Neural progenitor cell (in vitro differentiated cells): ENCODE measurements around the gene IGFL3. TPM values are rescaled to one million over a fixed set of nuclear protein-coding genes. Genes with fewer than 3 reads are reported as not detected.
"Not testable (repeated sequence)": the region's sequence is repeated elsewhere in the genome, so short reads cannot be mapped to it uniquely, and the experiment has no call there.

Experiments used
- DNase-seq: peaks from one replicate; pipeline ENCODE4 v3.0.0-alpha.2; 2016; ENCODE audit warnings: low spot score
- H2AFZ ChIP-seq: fragments of 200-600 bp; sonication (generic); replicated peaks from 2 replicates; pipeline ENCODE4 v1.6.1; 2016; ENCODE audit warnings: antibody characterized with exemption
- H3F3A ChIP-seq: fragments of 200-600 bp; sonication (generic); 2 replicates; pipeline ENCODE4 v1.6.1; 2016; ENCODE audit warnings: antibody characterized with exemption, low read depth
- H3K27ac ChIP-seq: fragments of 200-600 bp; sonication (generic); 2 replicates; pipeline ENCODE4 v1.5.1; 2016; ENCODE audit warnings: mild to moderate bottlenecking
- H3K27me3 ChIP-seq: fragments of 200-600 bp; sonication (generic); 2 replicates; pipeline ENCODE4 v1.6.1; 2016; ENCODE audit warnings: mild to moderate bottlenecking, moderate library complexity
- H3K36me3 ChIP-seq: fragments of 200-600 bp; sonication (generic); 2 replicates; pipeline ENCODE4 v1.5.1; 2016
- H3K4me1 ChIP-seq: fragments of 200-600 bp; sonication (generic); 2 replicates; pipeline ENCODE4 v1.6.1; 2016; ENCODE audit warnings: mixed run types
- H3K4me2 ChIP-seq: fragments of 200-600 bp; sonication (generic); 2 replicates; pipeline ENCODE4 v1.6.1; 2016
- H3K4me3 ChIP-seq: fragments of 200-600 bp; sonication (generic); 2 replicates; pipeline ENCODE4 v1.5.1; 2016
- H3K79me2 ChIP-seq: fragments of 200-600 bp; sonication (generic); 2 replicates; pipeline ENCODE4 v1.6.1; 2016; ENCODE audit warnings: low read depth
- H3K9ac ChIP-seq: fragments of 200-600 bp; sonication (generic); 2 replicates; pipeline ENCODE4 v1.6.1; 2016
- H3K9me3 ChIP-seq: fragments of 200-600 bp; sonication (generic); 2 replicates; pipeline ENCODE4 v1.5.1; 2016; ENCODE audit warnings: low read depth
- H4K20me1 ChIP-seq: fragments of 200-600 bp; sonication (generic); 2 replicates; pipeline ENCODE4 v1.6.1; 2016; ENCODE audit warnings: low read depth
- H3K27ac Mint-ChIP-seq: 3 replicates; pipeline ENCODE4 v1.8.0; 2021; ENCODE audit warnings: mixed read lengths
- H3K27me3 Mint-ChIP-seq: 2 replicates; pipeline ENCODE4 v1.8.0; 2022; ENCODE audit warnings: low read depth, mild to moderate bottlenecking, inconsistent platforms, moderate library complexity, mixed read lengths; ENCODE audit not compliant: insufficient read depth
- H3K36me3 Mint-ChIP-seq: 3 replicates; pipeline ENCODE4 v1.8.0; 2021; ENCODE audit warnings: mixed read lengths
- H3K4me1 Mint-ChIP-seq: 3 replicates; pipeline ENCODE4 v1.8.0; 2021; ENCODE audit warnings: mixed read lengths
- H3K4me3 Mint-ChIP-seq: 3 replicates; pipeline ENCODE4 v1.8.0; 2021; ENCODE audit warnings: mild to moderate bottlenecking, moderate library complexity, mixed read lengths
- H3K9me3 Mint-ChIP-seq: 3 replicates; pipeline ENCODE4 v1.8.0; 2020; ENCODE audit warnings: mixed read lengths
- CTCF ChIP-seq: fragments of 200-600 bp; sonication (generic); IDR thresholded peaks from 2 replicates; pipeline ENCODE4 v1.5.1; 2017; ENCODE audit warnings: antibody characterized with exemption, mild to moderate bottlenecking
- EZH2 ChIP-seq: fragments of 200-600 bp; sonication (generic); IDR thresholded peaks from 2 replicates; pipeline ENCODE4 v1.6.1; 2017; ENCODE audit warnings: antibody characterized with exemption, mild to moderate bottlenecking, moderate library complexity
- EZH2phosphoT487 ChIP-seq: fragments of 200-600 bp; sonication (generic); IDR thresholded peaks from 2 replicates; pipeline ENCODE4 v1.6.1; 2017; ENCODE audit warnings: antibody characterized with exemption
- total RNA-seq: library from RNA; depleted of rRNA; stranded (reverse); fragments of >200 nt; gene quantifications from 2 replicates; pipeline ENCODE4 v1.2.3, GENCODE V29; 2015; ENCODE audit warnings: low replicate concordance

IGFL3 gene
- total RNA-seq, 1 donor from 2014 or later = not detected

DNA sequence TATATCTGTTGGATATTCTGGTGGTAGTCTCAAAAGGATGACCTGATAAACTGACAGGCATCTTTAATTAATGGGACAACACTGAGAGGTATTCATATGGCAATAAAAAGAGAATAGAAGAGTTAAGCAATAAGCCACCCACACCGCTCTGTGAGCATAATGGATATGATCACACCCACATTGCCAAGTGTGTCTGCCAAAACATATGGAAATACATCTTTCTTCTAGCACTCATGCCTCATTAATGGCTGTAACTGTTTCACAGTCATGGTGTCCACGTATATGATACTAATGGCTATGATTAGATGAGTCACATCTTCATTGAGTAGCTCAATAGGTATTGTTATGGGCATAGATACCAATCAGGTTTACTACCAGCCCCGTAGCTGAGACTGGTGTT, 13.1 kb downstream of the IGFL3 start:
- H3K27ac ChIP-seq = no peak overlapping the region
- no peak overlapping the region for H2AFZ ChIP-seq
- no peaks in the 10 kb centered on the region for H4K20me1 ChIP-seq
- Mint-ChIP-seq H3K27ac (no peak overlapping the region), H3K4me3 (no peak overlapping the region), H3K36me3 (no peaks in the 10 kb centered on the region), H3K27me3 (peaks cover 3% of the 10 kb centered on the region), H3K4me1 (peaks cover 4% of the 10 kb centered on the region), H3K9me3 (no peaks in the 10 kb centered on the region)
- DNase-seq = no peak
- TF ChIP-seq CTCF = no peak
- no peak for TF ChIP-seq EZH2
- TF ChIP-seq EZH2phosphoT487 = no peak
- no peaks in the 10 kb centered on the region for H3K27me3 ChIP-seq
- no peaks in the 10 kb centered on the region for H3K36me3 ChIP-seq
- no peaks in the 10 kb centered on the region for H3K4me1 ChIP-seq
- H3K9me3 ChIP-seq = no peaks in the 10 kb centered on the region
- H3K4me3 ChIP-seq = no peak overlapping the region
- no peak overlapping the region for H3K9ac ChIP-seq
- no peaks in the 10 kb centered on the region for H3F3A ChIP-seq
- H3K4me2 ChIP-seq = no peak overlapping the region
- no peaks in the 10 kb centered on the region for H3K79me2 ChIP-seq

DNA sequence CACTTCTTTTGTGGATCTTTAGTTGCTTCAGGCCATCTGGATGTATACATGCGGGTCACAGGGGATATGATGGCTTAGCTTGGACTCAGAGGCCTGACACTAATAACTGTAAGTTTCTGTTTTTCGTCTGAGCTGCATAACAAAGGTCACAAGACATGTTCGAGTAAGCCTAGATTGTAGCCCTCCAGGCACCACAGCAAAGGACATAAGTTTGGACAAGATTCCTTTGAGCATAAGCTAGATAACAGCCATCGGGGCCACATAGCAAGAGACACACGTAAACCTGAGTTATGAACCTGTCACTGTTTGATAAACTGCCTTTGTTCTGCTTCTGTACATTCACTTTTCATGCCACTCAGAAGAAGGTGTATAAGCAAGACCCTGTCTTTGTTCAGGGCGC, 14.6 kb downstream of the IGFL3 start:
- Histone ChIP-seq H3K79me2 (no peaks in the 10 kb centered on the region), H3K4me1 (no peaks in the 10 kb centered on the region), H3K27ac (no peak overlapping the region), H3K4me3 (no peak overlapping the region), H3K4me2 (no peak overlapping the region), H3K27me3 (no peaks in the 10 kb centered on the region), H4K20me1 (no peaks in the 10 kb centered on the region), H3F3A (no peaks in the 10 kb centered on the region), H3K9me3 (no peaks in the 10 kb centered on the region), H3K36me3 (no peaks in the 10 kb centered on the region), H3K9ac (no peak overlapping the region), H2AFZ (no peak overlapping the region)
- H3K27ac Mint-ChIP-seq = no peak overlapping the region
- H3K27me3 Mint-ChIP-seq = peaks cover 3% of the 10 kb centered on the region
- H3K4me3 Mint-ChIP-seq = no peak overlapping the region
- TF ChIP-seq EZH2phosphoT487 (no peak), EZH2 (no peak), CTCF (no peak)
- no peak for DNase-seq
- H3K4me1 Mint-ChIP-seq = no peaks in the 10 kb centered on the region
- no peaks in the 10 kb centered on the region for H3K36me3 Mint-ChIP-seq
- no peaks in the 10 kb centered on the region for H3K9me3 Mint-ChIP-seq

DNA sequence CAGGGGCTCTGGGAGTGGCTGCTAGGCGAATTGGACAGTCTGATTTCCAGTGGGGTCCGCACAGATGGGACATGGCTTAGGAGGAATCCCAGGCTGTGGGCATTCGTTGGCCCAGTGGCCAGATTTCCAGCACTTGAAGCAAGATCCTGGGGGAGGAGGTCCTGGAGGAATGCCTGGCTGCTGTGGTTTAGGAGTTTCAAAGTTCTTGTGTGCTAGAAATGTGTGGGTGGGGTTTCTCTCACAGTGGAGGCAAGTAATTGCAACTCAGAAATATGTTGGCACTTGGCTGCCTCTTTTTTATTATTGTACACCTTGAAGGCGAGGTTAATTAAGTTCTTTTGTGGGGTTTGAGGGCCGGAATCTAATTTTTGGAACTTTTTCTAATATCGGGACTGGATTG, 17.1 kb downstream of the IGFL3 start:
- H3K27me3 ChIP-seq = no peaks in the 10 kb centered on the region
- no peaks in the 10 kb centered on the region for H3F3A ChIP-seq
- H2AFZ ChIP-seq = no peak overlapping the region
- Mint-ChIP-seq H3K27me3 (peaks cover 3% of the 10 kb centered on the region), H3K4me3 (no peak overlapping the region), H3K9me3 (no peaks in the 10 kb centered on the region), H3K4me1 (no peaks in the 10 kb centered on the region), H3K36me3 (no peaks in the 10 kb centered on the region), H3K27ac (no peak overlapping the region)
- no peaks in the 10 kb centered on the region for H3K9me3 ChIP-seq
- TF ChIP-seq EZH2 (no peak), CTCF (no peak), EZH2phosphoT487 (no peak)
- H3K36me3 ChIP-seq = no peaks in the 10 kb centered on the region
- no peaks in the 10 kb centered on the region for H3K4me1 ChIP-seq
- DNase-seq = no peak
- H3K27ac ChIP-seq = no peak overlapping the region
- H3K4me2 ChIP-seq = no peak overlapping the region
- no peak overlapping the region for H3K9ac ChIP-seq
- no peaks in the 10 kb centered on the region for H4K20me1 ChIP-seq
- no peak overlapping the region for H3K4me3 ChIP-seq
- H3K79me2 ChIP-seq = no peaks in the 10 kb centered on the region

GRCh38 chr19:46102333-46102732, 22.2 kb downstream of the IGFL3 start:
- not testable (repeated sequence) for H3K4me1 ChIP-seq, H3K27ac ChIP-seq, H3K4me2 ChIP-seq, H3K4me3 ChIP-seq, DNase-seq, H3K27ac Mint-ChIP-seq, H3K27me3 Mint-ChIP-seq, H3K36me3 Mint-ChIP-seq, H3K4me3 Mint-ChIP-seq, H3K9me3 Mint-ChIP-seq, H3K36me3 ChIP-seq, H3K9ac ChIP-seq, H3K9me3 ChIP-seq, H4K20me1 ChIP-seq, H3F3A ChIP-seq, H2AFZ ChIP-seq, H3K79me2 ChIP-seq, H3K27me3 ChIP-seq, H3K4me1 Mint-ChIP-seq
